Right lobe of liver (tissue), 6 donors: ENCODE data around the gene DOK1. TPM values are rescaled to one million over a fixed set of nuclear protein-coding genes. Genes with fewer than 3 reads are reported as not detected.
A peak's percentile ranks its signal among the peaks of the same experiment; 100 is the strongest.

Source experiments
- ATAC-seq, 4 donors: fragments of 200-7000 bp; cut with Tn5 transposase; one replicate each; pipeline ENCODE4 v1.9.1; 2020; ENCODE audit warnings: mild to moderate bottlenecking in 4 of 4, moderate library complexity in 4 of 4
- DNase-seq, 3 donors: peaks; one replicate each; pipeline ENCODE4 v3.0.0-alpha.2; 2020
- H3K27ac ChIP-seq, 3 donors: fragments of 200-600 bp; one replicate each; pipeline ENCODE4 v1.8.0; 2022
- H3K27me3 ChIP-seq, 2 donors: fragments of 200-600 bp; one replicate each; pipeline ENCODE4 v1.8.0; 2022
- H3K36me3 ChIP-seq, 4 donors: fragments of 200-600 bp; sonication (generic) in 1 of 4; one replicate each; pipeline versions ENCODE4 v1.5.1 to v1.8.0; 2017 to 2022; ENCODE audit warnings: control low read depth in 1 of 4
- H3K4me1 ChIP-seq, 4 donors: fragments of 200-600 bp; sonication (generic) in 1 of 4; one replicate each; pipeline versions ENCODE4 v1.5.1 to v1.8.0; 2017 to 2022; ENCODE audit warnings: control low read depth in 1 of 4
- H3K4me3 ChIP-seq, 3 donors: fragments of 200-600 bp; one replicate each; pipeline ENCODE4 v1.8.0; 2022
- H3K9me3 ChIP-seq, 4 donors: fragments of 200-600 bp; sonication (generic) in 1 of 4; one replicate each; pipeline versions ENCODE4 v1.5.1 to v1.8.0; 2017 to 2022; ENCODE audit warnings: control low read depth in 1 of 4
- CTCF ChIP-seq, 4 donors: fragments of 200-600 bp in 3 of 4; fragments of 450-650 bp in 1 of 4; IDR thresholded peaks; one replicate each; pipeline versions ENCODE4 v1.5.1 to v1.8.0; 2016 to 2022; ENCODE audit warnings: antibody characterized with exemption in 4 of 4, mild to moderate bottlenecking in 2 of 4
- POLR2A ChIP-seq: fragments of 450-650 bp; IDR thresholded peaks from one replicate; pipeline ENCODE4 v1.6.1; 2017; ENCODE audit warnings: antibody characterized with exemption, mild to moderate bottlenecking
- WGBS: methylation state at CpG from one replicate; pipeline ENCODE4 v1.1.6; 2018; ENCODE audit warnings: low coverage, low lambda C conversion rate; ENCODE audit not compliant: insufficient coverage; ENCODE audit errors: missing lambda C conversion rate; 5-methylcytosine and 5-hydroxymethylcytosine counted together
- intact Hi-C, 2 donors: fragments of 100-400 bp; cut with DNase I; formaldehyde crosslinking; loops; one replicate each; pipeline versions ENCODE4 v1.11.2 to v1.14.1; 2022
- total RNA-seq, 6 experiments: library from RNA; depleted of rRNA in 2 of 6; stranded (reverse); fragments of >200 nt in 2 of 6; fragmentation: NEBNext Ultra II Directional in 3 of 6; extraction: Animal tissue kit (Norgen Biotek cat#: 25700) in 3 of 6; gene quantifications; one replicate each; pipeline versions ENCODE4 v1.1.0 to v1.2.4, GENCODE V29; 2016 to 2023
- donor health status: DM: no; HTN: yes; CAD: no.
- donor health status: DM: no; HTN: no; CAD: no.
- donor health status: DM: no; HTN: no; CAD: no.
- donor health status: DM: no; HTN: yes; CAD: no.
- donor health status: DM: no; HTN: yes; CAD: no.

Gene DOK1
- total RNA-seq, 6 experiments from 2014 or later, result 1.9 to 3.7 (median 3.2) TPM

- DNase-seq (no peak), ATAC-seq (no peak)
- H3K4me1 ChIP-seq, result no peaks in the 10 kb centered on the region
- no peak overlapping the region for H3K27ac ChIP-seq
- no peak for TF ChIP-seq POLR2A
- TF ChIP-seq CTCF (IDR thresholded peaks at IDR 0.05), result no peak
- intact Hi-C loops, result no loop called here
- H3K4me3 ChIP-seq, result no peak overlapping the region
- H3K27me3 ChIP-seq, result no peaks in the 10 kb centered on the region
- peaks cover 0 to 9% (median 0%) of the 10 kb centered on the region in 4 donors for H3K36me3 ChIP-seq
- no peaks in the 10 kb centered on the region for H3K9me3 ChIP-seq
- 37% methylated on average over 4 of the region's 4 CpGs for WGBS
Measured at GRCh38 chr2:74537140-74537539, 17.4 kb upstream of the DOK1 start.

- DNase-seq (no peak), ATAC-seq (no peak)
- no peaks in the 10 kb centered on the region for H3K27me3 ChIP-seq
- H3K4me1 ChIP-seq, result no peaks in the 10 kb centered on the region
- no peak overlapping the region for H3K4me3 ChIP-seq
- no peak for TF ChIP-seq CTCF (IDR thresholded peaks at IDR 0.05)
- TF ChIP-seq POLR2A, result no peak
- 39% methylated on average over 7 of the region's 7 CpGs for WGBS
- intact Hi-C loops, result no loop called here
- no peaks in the 10 kb centered on the region for H3K9me3 ChIP-seq
- no peaks in the 10 kb centered on the region for H3K36me3 ChIP-seq
- no peak overlapping the region for H3K27ac ChIP-seq
Measured at GRCh38 chr2:74538881-74539339, 15.6 kb upstream of the DOK1 start.

GRCh38 chr2:74540291-74540690 is 14.2 kb upstream of the DOK1 start:
- Histone ChIP-seq H3K27ac (no peak overlapping the region), H3K4me3 (no peak overlapping the region), H3K9me3 (no peaks in the 10 kb centered on the region), H3K36me3 (no peaks in the 10 kb centered on the region), H3K27me3 (no peaks in the 10 kb centered on the region), H3K4me1 (no peaks in the 10 kb centered on the region)
- ATAC-seq (no peak), DNase-seq (no peak)
- 30% methylated on average over 2 of the region's 5 CpGs for WGBS
- no peak for TF ChIP-seq CTCF (IDR thresholded peaks at IDR 0.05)
- TF ChIP-seq POLR2A, result no peak
- intact Hi-C loops, result no loop called here

GRCh38 chr2:74542978-74543377 is 11.5 kb upstream of the DOK1 start:
- no peaks in the 10 kb centered on the region for H3K9me3 ChIP-seq
- no peaks in the 10 kb centered on the region for H3K4me1 ChIP-seq
- H3K36me3 ChIP-seq, result no peaks in the 10 kb centered on the region
- 89% methylated on average over 1 of the region's 1 CpG for WGBS
- no peak overlapping the region for H3K27ac ChIP-seq
- intact Hi-C loops, result no loop called here
- DNase-seq, result no peak
- no peaks in the 10 kb centered on the region for H3K27me3 ChIP-seq
- ATAC-seq, result no peak
- TF ChIP-seq CTCF (IDR thresholded peaks at IDR 0.05) (no peak), POLR2A (no peak)
- H3K4me3 ChIP-seq, result no peak overlapping the region

GRCh38 chr2:74544634-74545033 is 9.9 kb upstream of the DOK1 start:
- no peak overlapping the region for H3K27ac ChIP-seq
- no peaks in the 10 kb centered on the region for H3K36me3 ChIP-seq
- H3K27me3 ChIP-seq, result no peaks in the 10 kb centered on the region
- DNase-seq, result no peak
- H3K4me1 ChIP-seq, result peaks cover 0 to 9% (median 3%) of the 10 kb centered on the region in 4 donors
- TF ChIP-seq CTCF (IDR thresholded peaks at IDR 0.05) (peak in 3 of 4 donors; percentile 13 to 28 (median 22)), POLR2A (no peak)
- intact Hi-C loops, result no loop called here
- H3K9me3 ChIP-seq, result no peaks in the 10 kb centered on the region
- H3K4me3 ChIP-seq, result no peak overlapping the region
- 58% methylated on average over 3 of the region's 3 CpGs for WGBS
- peak in 1 of 4 donors; percentile 25 for ATAC-seq
